NCI-H748 (cell line): Measurements from ENCODE around the gene RNF220.
"Not testable (repeated sequence)": the region's sequence is repeated elsewhere in the genome, so short reads cannot be mapped to it uniquely, and the experiment has no call there.

Experiments used
- DNase-seq: peaks from one replicate; lab custom pipeline; 2025; ENCODE audit not compliant: unreplicated experiment; lab: John Stamatoyannopoulos, UW

RNF220 gene

DNA sequence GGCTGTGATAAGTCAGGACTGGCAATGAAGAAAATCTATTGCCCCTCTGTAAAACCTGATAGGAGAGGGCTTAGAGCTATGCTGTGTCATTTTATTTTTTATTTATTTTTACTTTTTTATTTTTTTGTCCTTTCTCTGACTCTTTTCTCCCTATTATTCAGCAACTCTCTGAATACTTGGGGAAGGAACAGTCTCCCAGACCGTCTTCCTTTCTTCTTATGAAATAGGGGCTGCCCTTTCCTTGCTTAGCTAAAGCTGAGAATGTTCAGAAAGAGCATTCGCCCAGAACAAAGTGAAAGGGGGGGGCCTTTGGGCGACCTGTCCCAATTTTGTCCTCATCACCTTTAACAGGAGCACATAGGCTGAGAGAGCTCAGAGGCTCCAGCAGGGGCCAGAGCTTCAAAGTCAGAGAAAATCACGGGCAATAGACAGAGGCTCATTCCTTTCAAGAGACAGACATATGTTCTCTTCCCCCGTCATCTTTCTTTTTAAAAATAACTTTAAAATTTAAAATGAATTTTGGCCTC lies 80.9 kb downstream of the RNF220 start:
- no peak for DNase-seq

DNA sequence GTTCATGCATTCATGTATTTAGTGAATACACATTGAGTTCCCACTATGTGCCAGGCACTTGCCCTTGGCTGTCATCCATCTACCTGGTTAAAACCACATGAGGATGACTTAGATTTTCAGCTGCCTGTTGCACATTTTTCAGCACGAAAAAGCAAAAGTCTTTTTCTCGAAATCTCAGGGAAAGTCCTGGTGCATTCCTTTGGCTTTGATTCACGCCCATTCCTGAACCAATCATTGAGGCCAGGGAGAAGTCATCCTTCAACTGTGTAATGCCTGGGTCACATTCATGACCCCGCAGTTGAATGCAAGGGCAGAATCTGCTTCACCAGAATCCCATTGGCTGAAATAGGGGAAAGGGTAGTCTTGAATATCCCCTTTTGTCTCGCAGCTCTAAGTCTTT lies 84.4 kb downstream of the RNF220 start:
- DNase-seq = no peak

- no peak for DNase-seq
Observed at GRCh38 chr1:44496541-44497171, 91.6 kb downstream of the RNF220 start.

DNA sequence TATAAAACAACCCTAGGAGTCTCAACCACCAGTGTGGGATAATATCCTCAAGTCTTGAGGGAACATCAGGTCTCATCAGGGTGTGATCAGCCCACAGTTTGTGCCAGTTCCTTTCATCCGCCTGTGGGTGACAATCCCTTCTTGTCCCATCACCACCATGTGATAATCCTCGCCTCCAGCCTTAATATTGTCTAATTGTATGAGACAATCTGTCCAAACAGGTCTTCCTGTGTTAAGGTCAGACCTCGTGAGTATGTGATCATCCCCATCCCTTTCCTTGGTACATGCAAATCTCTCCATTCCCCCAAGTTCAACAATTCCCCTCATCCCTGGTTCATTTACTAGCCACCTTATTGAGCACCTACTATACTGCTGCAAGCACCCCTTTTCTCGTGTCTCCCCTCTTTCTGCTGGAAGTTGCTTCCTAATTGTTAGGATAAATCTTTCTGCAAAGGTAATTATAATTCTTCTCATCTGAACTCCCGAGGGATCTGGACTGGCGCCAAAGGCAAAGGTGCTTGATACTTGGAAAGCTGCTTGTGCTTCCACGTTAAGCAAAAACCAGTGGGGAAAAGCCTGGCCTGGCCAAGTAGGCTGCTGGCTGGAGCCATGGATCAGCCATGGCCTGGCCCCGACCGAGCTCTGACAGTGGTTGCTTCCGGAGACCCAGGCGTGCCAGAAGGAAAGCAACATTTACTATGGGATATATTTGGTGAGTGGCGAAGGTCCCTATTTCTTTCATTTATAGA lies 92.5 kb downstream of the RNF220 start:
- DNase-seq = peak; percentile 12

DNA sequence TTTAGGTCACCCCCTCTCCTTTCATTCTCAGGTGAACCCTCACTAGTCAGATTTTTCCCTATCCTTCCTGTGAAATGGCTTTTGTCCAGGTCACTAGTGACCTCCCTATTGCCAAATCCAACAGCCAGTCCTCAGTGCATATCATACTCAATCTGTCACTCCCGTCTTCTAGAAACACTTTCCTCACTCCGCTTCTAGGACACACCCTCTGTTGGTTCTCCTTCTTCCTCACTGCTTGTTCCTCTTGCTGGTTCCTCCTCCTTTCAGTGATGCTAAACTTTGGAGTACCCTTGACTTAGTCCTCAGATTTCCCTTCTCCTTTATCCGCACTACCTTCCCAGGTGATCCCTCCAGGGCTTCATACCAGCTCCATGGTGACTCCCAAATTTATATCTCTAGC lies 94.3 kb downstream of the RNF220 start:
- no peak for DNase-seq

- peak; percentile 33 for DNase-seq
Observed at GRCh38 chr1:44500181-44501046, 95.4 kb downstream of the RNF220 start.

GRCh38 chr1:44501047-44501890 lies 96.2 kb downstream of the RNF220 start:
- DNase-seq = no peak

- not testable (repeated sequence) for DNase-seq
Observed at GRCh38 chr1:44502823-44503222, 97.8 kb downstream of the RNF220 start.

DNA sequence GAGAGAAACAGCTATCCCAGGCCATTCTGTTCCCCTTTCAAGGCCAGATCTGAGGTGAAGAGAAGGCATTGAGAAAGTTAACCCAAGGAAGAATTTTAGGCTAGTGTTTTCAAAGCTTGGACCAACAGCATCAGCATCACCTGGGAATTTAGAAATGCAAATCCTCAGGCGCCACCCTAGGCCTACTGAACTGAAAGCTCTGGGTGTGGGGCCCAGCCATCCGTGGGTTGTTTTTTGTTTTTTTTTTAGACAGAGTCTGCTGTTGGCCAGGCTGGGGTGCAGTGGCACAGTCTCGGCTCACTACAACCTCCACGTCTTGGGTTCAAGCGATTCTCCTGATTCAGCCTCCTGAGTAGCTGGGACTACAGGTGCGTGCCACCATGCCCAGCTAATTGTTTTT lies 98.6 kb downstream of the RNF220 start:
- no peak for DNase-seq

- no peak for DNase-seq
Observed at GRCh38 chr1:44505210-44505993, 100.3 kb downstream of the RNF220 start.

DNA sequence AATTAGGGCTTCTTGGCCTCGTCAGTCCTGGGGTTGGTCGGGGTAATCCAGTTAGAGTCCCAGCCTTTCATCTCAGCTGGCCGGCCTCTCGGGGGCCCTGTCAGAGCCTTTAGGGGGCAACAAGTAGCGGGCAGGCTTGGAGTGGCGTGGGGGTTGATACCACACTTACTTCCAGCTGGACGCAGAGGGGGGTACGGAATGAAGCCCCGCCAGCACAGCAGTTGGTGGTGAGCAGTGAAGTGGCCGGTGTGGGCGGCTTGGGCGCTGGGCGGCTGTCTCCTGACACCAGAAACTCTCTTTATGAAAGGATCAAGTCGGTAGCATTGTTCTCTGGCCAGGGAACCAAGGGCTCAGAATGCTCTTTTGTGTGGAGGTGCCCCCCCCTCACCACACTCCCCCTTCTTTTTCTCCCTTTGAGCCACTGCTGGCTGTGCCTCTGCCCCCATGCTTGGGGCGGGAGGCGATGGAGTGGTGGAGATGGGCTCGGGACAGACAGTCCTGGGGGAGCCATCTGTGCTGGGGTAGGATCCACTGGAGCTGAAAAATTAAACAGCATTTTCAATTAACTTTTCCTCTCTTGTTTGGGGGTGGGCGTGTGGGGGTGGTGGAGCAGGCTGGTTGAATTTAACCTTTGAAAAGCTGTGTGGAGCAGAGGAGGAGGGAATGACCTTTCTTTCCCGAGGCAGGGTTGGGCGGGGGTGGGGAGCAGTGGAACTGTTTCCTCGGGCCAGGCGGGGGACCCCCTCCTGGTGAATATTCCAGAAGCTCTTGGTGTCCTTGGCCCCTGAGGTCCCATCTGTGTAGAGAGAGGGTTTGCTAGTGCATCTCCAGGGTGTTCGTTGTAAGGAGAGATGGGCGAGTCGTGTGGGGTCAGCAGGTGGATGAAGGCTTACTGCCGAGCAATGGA lies 102.7 kb downstream of the RNF220 start:
- no peak for DNase-seq

DNA sequence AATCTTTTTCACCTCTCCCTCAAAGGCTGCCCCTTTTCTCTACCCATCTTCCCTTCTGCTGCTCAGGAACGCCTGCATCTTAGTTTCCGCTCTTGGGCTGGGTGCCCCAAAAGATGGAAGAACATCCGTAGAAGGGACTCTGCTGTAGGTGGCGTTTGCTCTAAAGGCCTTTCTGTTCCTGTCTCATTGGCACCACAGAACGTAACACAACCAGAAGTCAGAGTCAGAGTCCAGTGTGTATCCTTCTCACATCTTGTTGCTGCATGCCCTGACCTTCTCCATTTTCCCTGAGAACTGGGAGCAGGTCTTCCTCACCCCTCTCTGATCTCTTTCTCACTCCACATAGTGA lies 103.3 kb downstream of the RNF220 start:
- DNase-seq = no peak

DNA sequence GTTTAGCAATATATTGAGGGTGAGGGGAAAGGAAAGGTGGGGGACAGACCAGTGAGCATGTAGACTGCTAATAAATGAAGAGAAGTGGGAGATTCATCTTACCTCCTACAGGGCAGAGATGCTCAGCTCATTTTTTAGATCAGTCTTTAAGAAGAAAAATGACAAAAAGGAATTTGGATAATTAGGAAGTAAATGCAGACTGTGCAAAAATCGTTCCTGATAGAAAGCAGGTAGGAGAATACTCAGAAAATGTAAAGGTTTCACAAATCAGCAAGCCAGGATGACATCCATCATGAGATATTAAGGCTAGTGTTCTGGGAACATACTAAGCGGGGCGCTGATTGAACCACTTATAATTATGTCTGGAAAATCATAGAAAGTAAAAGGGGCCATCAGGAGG lies 106.3 kb downstream of the RNF220 start:
- no peak for DNase-seq

DNA sequence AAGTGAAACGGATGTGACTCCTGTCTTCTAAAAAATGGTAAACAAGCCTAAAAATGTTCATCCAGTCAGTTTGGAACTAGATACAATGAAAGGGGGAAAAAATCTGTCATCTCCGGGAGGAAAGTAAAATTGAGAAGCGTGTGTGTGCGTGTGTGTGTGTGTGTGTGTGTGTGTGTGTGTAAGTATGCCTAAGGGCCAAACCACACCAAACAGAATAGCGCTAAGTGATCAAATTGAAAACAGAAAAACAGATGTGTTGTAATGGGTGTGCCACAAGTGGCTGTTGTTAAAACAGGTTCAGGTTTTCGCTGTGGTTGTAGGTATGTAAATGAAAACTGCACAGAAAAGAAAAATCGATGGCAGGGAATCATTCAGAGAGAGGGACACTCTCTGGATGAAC lies 106.7 kb downstream of the RNF220 start:
- peak; percentile 30 for DNase-seq

DNA sequence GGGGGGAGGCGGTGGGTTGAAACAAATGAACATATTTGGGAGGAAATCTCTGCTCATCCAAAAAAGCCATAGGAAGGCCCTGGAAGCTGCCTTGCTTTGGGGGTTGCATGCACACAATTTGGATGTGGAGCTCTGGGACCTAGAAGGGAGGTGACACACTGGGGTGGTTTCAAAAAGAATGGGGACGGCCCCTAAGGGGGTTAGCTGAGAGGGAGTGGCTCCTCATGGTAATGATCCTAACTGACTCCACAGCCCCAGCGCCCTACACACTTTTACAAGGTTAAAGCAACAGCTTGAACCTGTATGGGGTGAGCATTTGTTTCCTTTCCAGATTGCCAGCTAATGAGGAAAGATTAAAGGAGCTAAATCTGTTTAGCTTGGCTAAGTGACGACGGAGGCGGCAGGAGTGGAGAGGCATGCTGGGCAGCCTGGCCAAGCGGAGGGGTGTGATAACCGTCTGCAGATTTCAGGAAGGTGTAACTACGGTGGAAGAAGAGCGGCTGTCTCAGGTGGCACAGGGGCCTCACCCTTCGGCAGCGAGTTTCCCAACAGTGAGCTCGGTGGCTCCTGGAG lies 107.3 kb downstream of the RNF220 start:
- no peak for DNase-seq

DNA sequence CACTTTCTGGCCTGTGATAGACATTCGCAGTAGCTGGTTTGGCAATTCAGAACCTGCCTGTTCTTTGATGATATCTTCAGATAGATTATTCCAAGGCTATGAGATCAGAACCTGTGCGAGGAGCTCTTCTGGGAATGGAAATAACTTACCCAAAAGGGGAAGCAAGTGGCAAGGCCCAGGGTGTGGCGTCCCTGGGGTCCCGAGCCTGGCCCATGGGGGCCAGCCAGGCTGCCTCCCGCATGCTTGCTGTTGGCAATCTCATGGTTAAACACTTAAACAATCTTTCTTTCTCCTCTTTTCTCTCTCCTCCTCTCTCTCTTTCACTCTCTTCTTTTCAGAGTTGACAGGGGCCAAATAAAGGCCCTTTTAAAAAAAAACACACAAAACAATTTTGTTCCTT lies 108.1 kb downstream of the RNF220 start:
- DNase-seq = no peak

DNA sequence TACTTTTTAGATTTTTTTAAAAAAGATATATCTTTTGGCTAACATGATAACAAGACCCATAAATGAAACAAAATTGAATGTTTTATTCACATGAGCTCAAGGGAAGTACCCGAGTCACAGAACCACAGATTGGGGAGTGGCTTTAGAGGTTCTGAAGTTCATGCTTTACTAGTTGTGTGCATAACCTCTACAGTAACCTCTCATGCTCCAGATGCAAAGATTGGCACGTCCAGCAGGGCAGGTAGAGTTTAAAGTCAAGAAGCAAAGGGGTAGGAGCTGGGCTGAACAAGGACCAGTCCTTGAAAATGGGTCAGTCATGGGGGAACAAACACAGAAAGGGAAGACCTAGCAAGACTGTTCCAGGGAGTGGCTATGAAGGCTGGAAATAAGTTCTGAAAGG lies 109.6 kb downstream of the RNF220 start:
- DNase-seq = no peak

DNA sequence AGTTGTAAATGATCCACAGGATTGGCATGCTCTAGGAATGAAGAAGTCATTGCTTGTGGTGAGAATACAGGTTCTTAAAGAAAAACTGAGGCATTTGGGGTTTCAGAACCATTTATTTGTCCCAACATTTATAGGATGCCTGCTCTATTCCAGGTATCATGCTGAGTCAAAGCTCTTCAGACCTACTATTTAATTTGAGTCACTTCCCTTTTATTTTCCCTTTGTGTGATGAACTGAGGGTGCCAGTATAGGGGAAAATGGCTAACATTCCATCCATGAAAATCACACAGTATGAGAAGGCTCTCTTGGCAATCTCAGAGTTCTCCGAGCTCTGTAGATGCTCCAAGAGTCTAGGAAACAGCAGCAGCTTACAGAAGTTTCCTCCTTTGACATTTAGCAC lies 110.4 kb downstream of the RNF220 start:
- no peak for DNase-seq
